GM15510 (cell line): ENCODE results near the gene MPND.

Experiments
- POLR2A ChIP-seq: IDR thresholded peaks from 3 replicates; pipeline ENCODE4 v1.6.1; 2011; ENCODE audit warnings: borderline replicate concordance; ENCODE audit not compliant: insufficient read length; ENCODE audit errors: extremely low read depth

Gene MPND

GRCh38 chr19:4357095-4357797 is 13.9 kb downstream of the MPND start:
- no peak for TF ChIP-seq POLR2A

- TF ChIP-seq POLR2A: no peak
Observed at GRCh38 chr19:4357921-4358326, 14.6 kb downstream of the MPND start.

GRCh38 chr19:4358709-4359626 is 15.6 kb downstream of the MPND start:
- no peak for TF ChIP-seq POLR2A

GRCh38 chr19:4359627-4360000 is 16.3 kb downstream of the MPND start:
- no peak for TF ChIP-seq POLR2A

- TF ChIP-seq POLR2A: no peak
Observed at GRCh38 chr19:4360081-4360569, 16.8 kb downstream of the MPND start.

- no peak for TF ChIP-seq POLR2A
Observed at GRCh38 chr19:4360641-4361151, 17.3 kb downstream of the MPND start.

GRCh38 chr19:4361152-4362046 is 18.0 kb downstream of the MPND start:
- no peak for TF ChIP-seq POLR2A

GRCh38 chr19:4362101-4362828 is 18.9 kb downstream of the MPND start:
- no peak for TF ChIP-seq POLR2A

GRCh38 chr19:4362831-4363545 is 19.6 kb downstream of the MPND start:
- no peak for TF ChIP-seq POLR2A

- TF ChIP-seq POLR2A: peak; percentile 14
Observed at GRCh38 chr19:4363571-4364304, 20.4 kb downstream of the MPND start.

GRCh38 chr19:4365341-4365740 is 22.0 kb downstream of the MPND start:
- no peak for TF ChIP-seq POLR2A

- TF ChIP-seq POLR2A: no peak
Observed at GRCh38 chr19:4365791-4366665, 22.7 kb downstream of the MPND start.
